22Rv1 (cell line): ENCODE measurements around the gene MMD2.

Source experiments
- H3K27ac ChIP-seq: fragments of 450-650 bp; 2 replicates; pipeline ENCODE4 v1.5.1; 2017
- CTCF ChIP-seq: fragments of 450-650 bp; IDR thresholded peaks from 2 replicates; pipeline ENCODE4 v1.5.1; 2017; ENCODE audit warnings: mild to moderate bottlenecking
- ZFX ChIP-seq: fragments of 450-650 bp; IDR thresholded peaks from 2 replicates; pipeline ENCODE4 v1.6.1; 2017; ENCODE audit warnings: antibody characterized with exemption, borderline replicate concordance

MMD2 gene

DNA sequence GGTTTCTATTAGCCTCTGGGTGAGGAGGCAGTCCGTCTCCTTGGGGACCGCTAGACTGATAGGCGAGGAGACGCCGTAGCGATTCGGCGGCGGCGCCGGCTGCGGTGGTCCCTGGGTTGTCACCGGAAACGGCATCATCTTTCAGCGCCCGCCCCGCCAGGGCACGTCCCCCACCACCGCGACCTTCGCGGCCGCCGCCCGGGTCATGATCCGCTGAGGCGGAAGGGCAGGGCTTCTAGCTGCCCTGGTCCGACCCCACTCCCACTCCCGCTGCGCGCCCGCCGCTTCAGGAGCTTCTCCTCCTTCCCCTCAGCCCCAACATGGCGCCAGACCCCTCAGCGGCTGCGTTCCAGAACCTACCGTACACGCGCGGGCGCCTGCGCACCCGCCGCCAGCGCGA, 97.3 kb downstream of the MMD2 start, which contains the start of gene PAPOLB:
PAPOLB (minus strand) TSS at position 358 of the 400 bp plus-strand sequence; CDS start at position 138, 220 bp downstream.
- no peak within 1 kb of the TSS for H3K27ac ChIP-seq
- no peak for TF ChIP-seq ZFX
- TF ChIP-seq CTCF = no peak

- H3K27ac ChIP-seq = no peak overlapping the region
- TF ChIP-seq ZFX (no peak), CTCF (no peak)
Measured at GRCh38 chr7:4861227-4861626, 97.8 kb downstream of the MMD2 start.

GRCh38 chr7:4857189-4857588, 101.8 kb downstream of the MMD2 start:
- no peak overlapping the region for H3K27ac ChIP-seq
- TF ChIP-seq CTCF = no peak

- H3K27ac ChIP-seq = no peak overlapping the region
- TF ChIP-seq ZFX (no peak), CTCF (no peak)
Measured at GRCh38 chr7:4856336-4857057, 102.5 kb downstream of the MMD2 start.
